Measurements from ENCODE around the gene TMTC1. TPM values are rescaled to one million over a fixed set of nuclear protein-coding genes. Genes with fewer than 3 reads are reported as not detected.

TMTC1 gene
- total and polyA plus RNA-seq, 5 donors from 2014 or later: not detected

GRCh38 chr12:29673346-29673745 is 110.4 kb downstream of the TMTC1 start:
- Histone ChIP-seq H3K9me3 (ENCODE audit: control insufficient read depth in 2 of 2, low read length in 2 of 2) (no peaks in the 10 kb centered on the region), H3K4me3 (ENCODE audit: low read depth, low read length) (no peak overlapping the region), H3K4me1 (ENCODE audit: control insufficient read depth, insufficient read depth, low read length, poor library complexity, severe bottlenecking) (no peaks in the 10 kb centered on the region), H3K27ac (ENCODE audit: insufficient read depth, low read length, poor library complexity, severe bottlenecking) (no peak overlapping the region), H3K27me3 (ENCODE audit: control insufficient read depth, insufficient read depth, low read length) (no peaks in the 10 kb centered on the region), H3K36me3 (ENCODE audit: control insufficient read depth, insufficient read depth, low read length) (no peaks in the 10 kb centered on the region)
- peaks cover 0 to 2% (median 0%) of the 10 kb centered on the region in 7 donors for H3K9me3 Mint-ChIP-seq
- no peak overlapping the region for H3K4me3 Mint-ChIP-seq
- DNase-seq (no peak), ATAC-seq (ENCODE audit: low read depth in 2 of 2) (no peak)
- H3K36me3 Mint-ChIP-seq: no peaks in the 10 kb centered on the region
- no peaks in the 10 kb centered on the region for H3K4me1 Mint-ChIP-seq
- no peak overlapping the region for H3K27ac Mint-ChIP-seq
- no peaks in the 10 kb centered on the region for H3K27me3 Mint-ChIP-seq

GRCh38 chr12:29672580-29672979 is 111.2 kb downstream of the TMTC1 start:
- no peak overlapping the region for H3K4me3 ChIP-seq (ENCODE audit: low read depth, low read length)
- H3K27me3 ChIP-seq (ENCODE audit: control insufficient read depth, insufficient read depth, low read length): no peaks in the 10 kb centered on the region
- Mint-ChIP-seq H3K9me3 (peaks cover 0 to 2% (median 0%) of the 10 kb centered on the region in 7 donors), H3K4me3 (no peak overlapping the region), H3K36me3 (no peaks in the 10 kb centered on the region), H3K27me3 (no peaks in the 10 kb centered on the region), H3K27ac (no peak overlapping the region), H3K4me1 (no peaks in the 10 kb centered on the region)
- ATAC-seq (ENCODE audit: low read depth in 2 of 2): no peak
- no peaks in the 10 kb centered on the region for H3K4me1 ChIP-seq (ENCODE audit: control insufficient read depth, insufficient read depth, low read length, poor library complexity, severe bottlenecking)
- no peaks in the 10 kb centered on the region for H3K9me3 ChIP-seq (ENCODE audit: control insufficient read depth in 2 of 2, low read length in 2 of 2)
- no peak for DNase-seq
- no peaks in the 10 kb centered on the region for H3K36me3 ChIP-seq (ENCODE audit: control insufficient read depth, insufficient read depth, low read length)
- H3K27ac ChIP-seq (ENCODE audit: insufficient read depth, low read length, poor library complexity, severe bottlenecking): no peak overlapping the region

- Histone ChIP-seq H3K9me3 (ENCODE audit: control insufficient read depth in 2 of 2, low read length in 2 of 2) (no peaks in the 10 kb centered on the region), H3K27ac (ENCODE audit: insufficient read depth, low read length, poor library complexity, severe bottlenecking) (no peak overlapping the region), H3K4me1 (ENCODE audit: control insufficient read depth, insufficient read depth, low read length, poor library complexity, severe bottlenecking) (no peaks in the 10 kb centered on the region), H3K27me3 (ENCODE audit: control insufficient read depth, insufficient read depth, low read length) (no peaks in the 10 kb centered on the region), H3K4me3 (ENCODE audit: low read depth, low read length) (no peak overlapping the region), H3K36me3 (ENCODE audit: control insufficient read depth, insufficient read depth, low read length) (no peaks in the 10 kb centered on the region)
- H3K9me3 Mint-ChIP-seq: peaks cover 0 to 2% (median 0%) of the 10 kb centered on the region in 7 donors
- no peak for ATAC-seq (ENCODE audit: low read depth in 2 of 2)
- H3K4me3 Mint-ChIP-seq: no peak overlapping the region
- DNase-seq: no peak
- H3K36me3 Mint-ChIP-seq: no peaks in the 10 kb centered on the region
- H3K27me3 Mint-ChIP-seq: no peaks in the 10 kb centered on the region
- no peaks in the 10 kb centered on the region for H3K4me1 Mint-ChIP-seq
- no peak overlapping the region for H3K27ac Mint-ChIP-seq
Observed at GRCh38 chr12:29671742-29672141, 112.0 kb downstream of the TMTC1 start.

- Mint-ChIP-seq H3K4me3 (no peak overlapping the region), H3K36me3 (no peaks in the 10 kb centered on the region), H3K4me1 (no peaks in the 10 kb centered on the region), H3K27me3 (no peaks in the 10 kb centered on the region), H3K27ac (no peak overlapping the region), H3K9me3 (peaks cover 0 to 2% (median 0%) of the 10 kb centered on the region in 7 donors)
- DNase-seq: no peak
- no peaks in the 10 kb centered on the region for H3K9me3 ChIP-seq (ENCODE audit: control insufficient read depth in 2 of 2, low read length in 2 of 2)
- no peak overlapping the region for H3K27ac ChIP-seq (ENCODE audit: insufficient read depth, low read length, poor library complexity, severe bottlenecking)
- ATAC-seq (ENCODE audit: low read depth in 2 of 2): no peak
- H3K4me3 ChIP-seq (ENCODE audit: low read depth, low read length): no peak overlapping the region
- H3K4me1 ChIP-seq (ENCODE audit: control insufficient read depth, insufficient read depth, low read length, poor library complexity, severe bottlenecking): no peaks in the 10 kb centered on the region
- no peaks in the 10 kb centered on the region for H3K36me3 ChIP-seq (ENCODE audit: control insufficient read depth, insufficient read depth, low read length)
- H3K27me3 ChIP-seq (ENCODE audit: control insufficient read depth, insufficient read depth, low read length): no peaks in the 10 kb centered on the region
Observed at GRCh38 chr12:29667011-29667410, 116.7 kb downstream of the TMTC1 start.

- Histone ChIP-seq H3K9me3 (ENCODE audit: control insufficient read depth in 2 of 2, low read length in 2 of 2) (no peaks in the 10 kb centered on the region), H3K27me3 (ENCODE audit: control insufficient read depth, insufficient read depth, low read length) (no peaks in the 10 kb centered on the region), H3K4me1 (ENCODE audit: control insufficient read depth, insufficient read depth, low read length, poor library complexity, severe bottlenecking) (no peaks in the 10 kb centered on the region), H3K4me3 (ENCODE audit: low read depth, low read length) (no peak overlapping the region), H3K36me3 (ENCODE audit: control insufficient read depth, insufficient read depth, low read length) (no peaks in the 10 kb centered on the region), H3K27ac (ENCODE audit: insufficient read depth, low read length, poor library complexity, severe bottlenecking) (no peak overlapping the region)
- H3K9me3 Mint-ChIP-seq: peaks cover 0 to 2% (median 0%) of the 10 kb centered on the region in 7 donors
- H3K27me3 Mint-ChIP-seq: no peaks in the 10 kb centered on the region
- DNase-seq (no peak), ATAC-seq (ENCODE audit: low read depth in 2 of 2) (no peak)
- H3K4me1 Mint-ChIP-seq: no peaks in the 10 kb centered on the region
- no peak overlapping the region for H3K4me3 Mint-ChIP-seq
- H3K27ac Mint-ChIP-seq: no peak overlapping the region
- no peaks in the 10 kb centered on the region for H3K36me3 Mint-ChIP-seq
Observed at GRCh38 chr12:29665107-29665506, 118.6 kb downstream of the TMTC1 start.

- Mint-ChIP-seq H3K4me3 (no peak overlapping the region), H3K36me3 (no peaks in the 10 kb centered on the region), H3K27me3 (no peaks in the 10 kb centered on the region), H3K9me3 (no peaks in the 10 kb centered on the region), H3K4me1 (no peaks in the 10 kb centered on the region), H3K27ac (no peak overlapping the region)
- ATAC-seq (ENCODE audit: low read depth in 2 of 2): no peak
- Histone ChIP-seq H3K9me3 (ENCODE audit: control insufficient read depth in 2 of 2, low read length in 2 of 2) (no peaks in the 10 kb centered on the region), H3K27me3 (ENCODE audit: control insufficient read depth, insufficient read depth, low read length) (no peaks in the 10 kb centered on the region), H3K36me3 (ENCODE audit: control insufficient read depth, insufficient read depth, low read length) (no peaks in the 10 kb centered on the region), H3K27ac (ENCODE audit: insufficient read depth, low read length, poor library complexity, severe bottlenecking) (no peak overlapping the region), H3K4me3 (ENCODE audit: low read depth, low read length) (no peak overlapping the region), H3K4me1 (ENCODE audit: control insufficient read depth, insufficient read depth, low read length, poor library complexity, severe bottlenecking) (no peaks in the 10 kb centered on the region)
- DNase-seq: no peak
Observed at GRCh38 chr12:29662734-29663323, 120.9 kb downstream of the TMTC1 start.

GRCh38 chr12:29660847-29661246 is 122.9 kb downstream of the TMTC1 start:
- no peak overlapping the region for H3K4me3 Mint-ChIP-seq
- Histone ChIP-seq H3K27ac (ENCODE audit: insufficient read depth, low read length, poor library complexity, severe bottlenecking) (no peak overlapping the region), H3K9me3 (ENCODE audit: control insufficient read depth in 2 of 2, low read length in 2 of 2) (no peaks in the 10 kb centered on the region), H3K4me1 (ENCODE audit: control insufficient read depth, insufficient read depth, low read length, poor library complexity, severe bottlenecking) (no peaks in the 10 kb centered on the region), H3K27me3 (ENCODE audit: control insufficient read depth, insufficient read depth, low read length) (no peaks in the 10 kb centered on the region), H3K4me3 (ENCODE audit: low read depth, low read length) (no peak overlapping the region), H3K36me3 (ENCODE audit: control insufficient read depth, insufficient read depth, low read length) (no peaks in the 10 kb centered on the region)
- DNase-seq: no peak
- H3K9me3 Mint-ChIP-seq: no peaks in the 10 kb centered on the region
- H3K27me3 Mint-ChIP-seq: no peaks in the 10 kb centered on the region
- H3K4me1 Mint-ChIP-seq: no peaks in the 10 kb centered on the region
- H3K36me3 Mint-ChIP-seq: no peaks in the 10 kb centered on the region
- no peak for ATAC-seq (ENCODE audit: low read depth in 2 of 2)
- H3K27ac Mint-ChIP-seq: no peak overlapping the region

- no peak for ATAC-seq (ENCODE audit: low read depth in 2 of 2)
- no peaks in the 10 kb centered on the region for H3K27me3 ChIP-seq (ENCODE audit: control insufficient read depth, insufficient read depth, low read length)
- H3K4me1 Mint-ChIP-seq: no peaks in the 10 kb centered on the region
Observed at GRCh38 chr12:29656762-29657538, 126.8 kb downstream of the TMTC1 start.

More at GRCh38 chr12:29656762-29657538, 126.8 kb downstream of the TMTC1 start:
- Histone ChIP-seq H3K27ac (ENCODE audit: insufficient read depth, low read length, poor library complexity, severe bottlenecking) (no peak overlapping the region), H3K9me3 (ENCODE audit: control insufficient read depth in 2 of 2, low read length in 2 of 2) (no peaks in the 10 kb centered on the region), H3K36me3 (ENCODE audit: control insufficient read depth, insufficient read depth, low read length) (no peaks in the 10 kb centered on the region), H3K4me1 (ENCODE audit: control insufficient read depth, insufficient read depth, low read length, poor library complexity, severe bottlenecking) (no peaks in the 10 kb centered on the region), H3K4me3 (ENCODE audit: low read depth, low read length) (no peak overlapping the region)
- Mint-ChIP-seq H3K27me3 (no peaks in the 10 kb centered on the region), H3K4me3 (no peak overlapping the region), H3K27ac (no peak overlapping the region), H3K36me3 (no peaks in the 10 kb centered on the region), H3K9me3 (no peaks in the 10 kb centered on the region)
- DNase-seq: no peak
